ENCODE data around the gene MGRN1.

GRCh38 chr16:4682084-4682591 lies 57.5 kb downstream of the MGRN1 start:
- no peak for TF ChIP-seq POLR2A (IDR thresholded peaks at IDR 0.05)
- TF ChIP-seq, protein P1, sequence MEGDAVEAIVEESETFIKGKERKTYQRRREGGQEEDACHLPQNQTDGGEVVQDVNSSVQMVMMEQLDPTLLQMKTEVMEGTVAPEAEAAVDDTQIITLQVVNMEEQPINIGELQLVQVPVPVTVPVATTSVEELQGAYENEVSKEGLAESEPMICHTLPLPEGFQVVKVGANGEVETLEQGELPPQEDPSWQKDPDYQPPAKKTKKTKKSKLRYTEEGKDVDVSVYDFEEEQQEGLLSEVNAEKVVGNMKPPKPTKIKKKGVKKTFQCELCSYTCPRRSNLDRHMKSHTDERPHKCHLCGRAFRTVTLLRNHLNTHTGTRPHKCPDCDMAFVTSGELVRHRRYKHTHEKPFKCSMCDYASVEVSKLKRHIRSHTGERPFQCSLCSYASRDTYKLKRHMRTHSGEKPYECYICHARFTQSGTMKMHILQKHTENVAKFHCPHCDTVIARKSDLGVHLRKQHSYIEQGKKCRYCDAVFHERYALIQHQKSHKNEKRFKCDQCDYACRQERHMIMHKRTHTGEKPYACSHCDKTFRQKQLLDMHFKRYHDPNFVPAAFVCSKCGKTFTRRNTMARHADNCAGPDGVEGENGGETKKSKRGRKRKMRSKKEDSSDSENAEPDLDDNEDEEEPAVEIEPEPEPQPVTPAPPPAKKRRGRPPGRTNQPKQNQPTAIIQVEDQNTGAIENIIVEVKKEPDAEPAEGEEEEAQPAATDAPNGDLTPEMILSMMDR (IDR thresholded peaks at IDR 0.05), result no peak
